GM21526 (cell line): Measurements from ENCODE around the gene POTEF.
A peak's percentile ranks its signal among the peaks of the same experiment; 100 is the strongest.
"Not testable (repeated sequence)": the region's sequence is repeated elsewhere in the genome, so short reads cannot be mapped to it uniquely, and the experiment has no call there.

Experiments used
- ATAC-seq: cut with Tn5 transposase; IDR thresholded peaks from one replicate; pipeline ENCODE4 v1.9.1; 2021; ENCODE audit warnings: moderate library complexity; ENCODE audit not compliant: unreplicated experiment, low FRiP score

The POTEF gene

DNA sequence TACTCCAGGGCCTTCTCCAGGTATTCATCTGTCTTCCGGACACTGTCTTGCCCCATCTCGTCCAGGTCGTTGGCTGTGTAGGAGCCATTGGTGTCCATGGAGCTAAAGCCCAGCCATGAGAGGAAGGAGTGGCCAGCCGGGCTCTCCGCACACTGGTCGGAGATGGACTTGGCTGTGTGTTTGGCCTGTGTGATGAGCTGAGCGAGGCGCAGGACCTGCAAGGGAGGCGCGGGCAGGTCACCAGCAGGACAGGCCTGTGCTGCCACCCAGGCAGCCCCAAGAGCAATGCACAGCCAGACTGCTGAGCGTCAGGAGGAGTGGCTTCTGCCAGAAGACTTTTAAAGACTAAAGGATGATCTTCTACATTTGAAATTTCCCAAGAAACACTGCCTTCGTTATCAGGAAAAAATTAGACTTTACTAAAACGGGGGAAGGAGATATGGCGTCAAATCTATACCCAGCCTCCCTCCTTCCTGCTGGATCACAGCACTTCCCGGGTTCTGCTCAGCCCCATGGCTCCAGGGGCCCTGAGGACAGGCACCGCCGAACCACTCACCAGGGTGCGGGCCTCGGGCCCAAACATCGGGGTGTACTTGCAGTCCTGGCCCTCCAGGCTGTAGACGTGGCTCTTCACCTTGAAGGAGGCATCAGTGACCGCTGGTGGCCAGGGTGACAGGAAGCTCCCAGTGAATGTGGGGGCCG is 24.9 kb upstream of the POTEF start:
- not testable (repeated sequence) for ATAC-seq

DNA sequence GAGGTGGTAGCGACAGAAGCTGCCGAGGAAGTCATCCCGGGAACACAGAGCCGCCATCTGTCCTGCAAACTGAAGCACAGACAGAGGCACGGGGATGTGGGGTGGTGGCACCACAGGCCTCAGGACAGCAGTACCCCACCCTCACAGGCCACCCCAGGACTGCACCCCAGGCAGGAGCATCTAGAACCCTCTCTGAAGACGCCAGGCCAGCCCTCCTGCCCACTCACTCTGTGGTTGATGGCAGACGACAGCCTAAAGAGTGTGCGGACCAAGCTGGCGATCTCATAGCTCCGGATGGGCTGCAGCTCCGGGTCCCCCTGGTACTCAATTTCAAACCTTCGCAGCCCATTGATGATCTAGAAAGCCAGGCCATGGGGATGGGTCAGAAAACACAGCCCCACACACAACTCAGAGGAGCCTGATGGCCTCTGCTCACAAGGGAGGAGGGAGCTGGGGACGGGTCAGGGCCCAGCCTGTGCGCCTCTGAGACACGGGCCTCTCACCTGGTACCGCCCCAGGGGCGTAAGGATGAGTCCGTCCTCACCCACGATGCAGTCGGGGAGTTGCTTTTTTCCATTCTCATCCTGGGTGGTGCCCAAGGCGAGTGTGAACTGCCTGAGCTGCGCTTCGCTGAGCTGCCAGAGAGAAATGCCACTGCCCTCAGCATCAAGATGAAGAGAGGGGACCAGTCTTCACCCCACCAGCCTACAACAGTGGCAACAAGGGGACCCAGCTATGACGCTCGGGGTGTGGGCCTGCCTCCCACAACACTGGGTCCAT is 24.0 kb upstream of the POTEF start:
- no peak for ATAC-seq

DNA sequence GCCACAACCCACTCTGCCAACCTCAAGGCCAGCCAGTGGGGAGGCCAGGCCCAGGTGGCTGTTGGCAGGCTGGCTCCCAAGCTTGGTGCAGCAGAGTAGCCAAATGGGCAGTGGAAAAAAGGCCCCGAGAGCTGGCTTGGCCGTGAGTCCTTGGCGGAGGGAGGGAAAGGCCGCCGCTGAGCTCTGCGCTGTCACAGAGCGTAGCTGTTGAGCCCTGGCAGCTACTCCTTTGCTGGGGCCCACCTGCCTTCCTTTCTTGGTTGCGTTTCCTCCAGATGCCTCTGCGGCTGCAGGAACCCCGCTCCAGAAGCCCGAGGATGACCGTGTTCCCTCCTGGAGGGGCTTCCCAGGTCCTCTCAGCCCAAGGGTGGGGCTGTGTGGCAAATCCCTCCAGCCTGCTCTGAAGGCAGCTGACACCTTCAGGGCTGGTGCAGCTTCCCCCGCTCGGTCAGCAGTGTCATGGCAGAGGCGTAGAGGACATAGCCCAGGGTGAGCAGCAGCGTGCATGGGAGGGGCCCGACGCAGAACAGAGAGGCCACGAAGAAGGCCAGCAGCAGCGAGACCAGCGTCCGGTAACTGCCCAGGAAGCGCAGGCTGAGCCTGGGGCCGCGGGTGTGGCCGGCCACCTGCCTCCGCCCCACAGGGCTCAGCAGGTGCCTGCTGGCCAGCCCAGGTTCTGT is 23.3 kb upstream of the POTEF start:
- not testable (repeated sequence) for ATAC-seq

DNA sequence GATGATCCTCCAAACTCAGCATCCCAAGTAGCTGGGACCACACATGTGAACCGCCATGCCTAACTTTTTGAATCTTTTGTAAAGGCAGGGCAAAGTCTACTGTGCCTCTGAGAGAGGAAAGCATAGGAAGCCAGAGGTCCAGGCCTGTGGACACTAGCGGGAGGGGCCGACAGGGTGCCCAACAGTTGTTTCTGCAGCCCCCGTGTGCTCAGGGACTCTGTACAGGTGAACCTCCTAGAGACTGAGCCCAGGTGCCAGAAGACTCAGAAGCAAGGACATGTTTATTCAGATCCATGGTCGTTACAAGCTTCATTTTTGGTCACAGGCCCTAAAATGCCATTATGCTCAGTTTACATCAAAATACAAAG is 22.1 kb upstream of the POTEF start:
- not testable (repeated sequence) for ATAC-seq

DNA sequence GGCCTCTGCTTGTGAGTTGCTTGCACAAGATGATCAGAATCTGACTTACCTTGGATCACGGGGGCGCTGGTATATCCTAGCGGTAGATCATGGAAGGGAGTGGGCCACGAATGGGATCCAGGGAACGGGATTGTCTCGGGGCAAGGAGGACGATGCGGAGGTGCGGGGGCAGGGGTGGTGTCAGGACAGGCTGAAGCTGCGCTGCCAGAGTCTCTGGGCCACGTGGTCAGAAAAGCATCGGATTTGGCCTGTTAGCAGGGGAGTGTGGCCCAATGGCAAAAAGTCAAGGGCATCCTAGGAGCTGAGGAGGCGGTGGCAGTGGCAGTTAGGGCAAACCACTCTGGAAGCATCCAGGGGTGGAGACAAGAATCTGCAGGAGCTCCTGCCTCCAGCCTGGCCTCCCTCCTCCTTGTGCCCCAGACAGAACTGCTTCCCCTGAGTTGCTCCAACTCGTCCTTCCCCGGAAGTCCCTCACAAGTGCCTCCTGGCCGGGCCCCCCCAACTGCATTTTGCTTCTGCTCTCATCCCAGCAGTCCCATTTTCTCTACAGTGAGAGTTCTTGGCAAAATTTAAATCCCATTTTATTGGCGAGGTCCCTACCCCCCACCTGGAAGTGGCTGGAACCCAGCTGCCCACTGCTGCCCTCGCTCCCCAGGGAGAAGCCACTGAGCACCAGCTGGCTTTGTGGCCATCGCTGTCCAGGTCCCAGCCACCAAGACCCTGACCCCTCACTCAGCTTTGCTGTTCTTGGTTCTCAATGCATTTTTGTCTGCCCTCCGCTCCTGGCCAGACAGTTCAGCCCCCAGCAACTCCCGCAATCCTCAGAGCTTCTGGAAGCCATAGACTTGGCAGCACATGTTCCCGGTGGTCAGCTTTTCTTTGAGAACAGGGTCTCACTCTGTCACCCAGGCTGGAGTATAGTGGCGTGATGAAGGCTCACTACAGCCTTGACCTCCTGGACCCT is 21.4 kb upstream of the POTEF start:
- ATAC-seq, result no peak

DNA sequence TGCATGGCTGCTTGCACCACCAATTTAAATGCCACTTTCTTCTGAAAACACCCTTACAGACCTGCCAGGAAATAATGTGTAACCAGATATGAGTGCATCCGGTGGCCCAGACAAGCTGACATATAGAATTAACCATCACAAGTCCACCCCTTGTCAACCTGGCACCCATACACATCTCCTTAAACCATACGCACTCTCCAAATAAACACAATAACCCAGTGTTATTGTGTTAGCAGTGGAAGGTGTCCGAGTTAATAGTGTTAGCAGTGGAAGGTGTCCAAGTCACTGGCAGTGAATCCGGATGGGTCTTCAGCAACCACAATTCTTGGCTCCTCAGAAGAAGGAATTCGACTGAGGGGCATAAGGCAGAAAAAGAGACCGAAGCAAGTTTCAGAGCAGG is 19.5 kb upstream of the POTEF start:
- not testable (repeated sequence) for ATAC-seq

DNA sequence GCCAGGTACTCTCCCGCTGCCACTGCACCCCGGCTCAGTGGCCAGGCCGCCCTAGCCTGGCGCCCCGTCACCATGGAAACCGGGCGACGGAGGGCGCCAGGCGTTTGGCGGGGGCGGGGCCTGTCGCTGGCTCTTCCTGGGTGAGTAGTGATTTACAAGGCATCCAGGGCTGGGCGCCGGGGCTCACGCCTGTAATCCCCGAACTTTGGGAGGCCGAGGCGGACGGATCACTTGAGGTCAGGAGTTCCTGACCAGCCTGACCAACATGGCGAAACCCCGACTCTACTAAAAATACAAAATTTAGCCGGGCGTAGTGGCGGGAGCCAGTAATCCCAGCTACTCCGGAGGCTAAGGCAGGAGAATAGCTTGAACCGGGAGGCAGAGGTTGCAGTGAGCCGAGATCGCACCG is 16.0 kb upstream of the POTEF start, which contains the start of gene CCDC74B:
Gene CCDC74B (minus strand): TSS at position 107 of the 409 bp plus-strand sequence. CDS start 116 bp downstream, outside the sequence.
- ATAC-seq, result peak; percentile 87

DNA sequence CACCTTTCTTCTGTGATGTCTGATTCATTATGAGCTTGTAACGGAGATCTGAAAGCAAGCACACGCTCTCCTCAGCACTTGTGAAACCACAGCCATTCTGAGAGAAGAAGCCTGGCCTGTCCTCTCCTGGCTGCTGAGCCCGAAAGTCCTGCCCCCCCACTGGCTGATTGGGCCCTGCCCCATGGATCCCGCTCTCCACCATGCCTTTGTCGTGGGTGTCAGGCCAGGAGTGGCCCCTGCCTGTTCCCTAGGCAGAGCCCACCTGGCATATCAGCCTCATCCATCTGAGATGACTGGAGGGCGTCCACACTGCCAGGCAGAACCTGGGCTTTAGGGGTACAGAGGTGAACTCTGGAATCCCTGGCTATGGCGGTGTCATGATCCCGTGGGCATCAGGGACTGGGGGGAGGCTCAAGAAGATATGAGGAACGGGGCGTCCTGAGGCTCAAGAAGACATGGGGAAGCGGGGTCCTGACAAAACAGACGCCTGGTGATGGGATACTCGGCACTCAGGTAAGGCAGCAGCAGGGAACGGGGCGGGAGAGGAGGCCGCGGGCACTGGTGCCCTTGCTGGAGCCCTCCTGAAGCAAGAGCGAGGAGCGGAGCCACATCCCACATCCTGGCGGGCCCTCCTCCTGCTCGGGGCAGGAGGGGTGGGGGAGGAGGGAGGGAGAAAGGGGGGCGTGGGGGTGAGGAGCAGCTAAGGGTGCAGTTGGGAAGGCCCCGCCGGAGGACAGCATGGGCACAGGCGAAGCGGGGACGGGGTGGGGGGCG is 14.4 kb upstream of the POTEF start:
- not testable (repeated sequence) for ATAC-seq

DNA sequence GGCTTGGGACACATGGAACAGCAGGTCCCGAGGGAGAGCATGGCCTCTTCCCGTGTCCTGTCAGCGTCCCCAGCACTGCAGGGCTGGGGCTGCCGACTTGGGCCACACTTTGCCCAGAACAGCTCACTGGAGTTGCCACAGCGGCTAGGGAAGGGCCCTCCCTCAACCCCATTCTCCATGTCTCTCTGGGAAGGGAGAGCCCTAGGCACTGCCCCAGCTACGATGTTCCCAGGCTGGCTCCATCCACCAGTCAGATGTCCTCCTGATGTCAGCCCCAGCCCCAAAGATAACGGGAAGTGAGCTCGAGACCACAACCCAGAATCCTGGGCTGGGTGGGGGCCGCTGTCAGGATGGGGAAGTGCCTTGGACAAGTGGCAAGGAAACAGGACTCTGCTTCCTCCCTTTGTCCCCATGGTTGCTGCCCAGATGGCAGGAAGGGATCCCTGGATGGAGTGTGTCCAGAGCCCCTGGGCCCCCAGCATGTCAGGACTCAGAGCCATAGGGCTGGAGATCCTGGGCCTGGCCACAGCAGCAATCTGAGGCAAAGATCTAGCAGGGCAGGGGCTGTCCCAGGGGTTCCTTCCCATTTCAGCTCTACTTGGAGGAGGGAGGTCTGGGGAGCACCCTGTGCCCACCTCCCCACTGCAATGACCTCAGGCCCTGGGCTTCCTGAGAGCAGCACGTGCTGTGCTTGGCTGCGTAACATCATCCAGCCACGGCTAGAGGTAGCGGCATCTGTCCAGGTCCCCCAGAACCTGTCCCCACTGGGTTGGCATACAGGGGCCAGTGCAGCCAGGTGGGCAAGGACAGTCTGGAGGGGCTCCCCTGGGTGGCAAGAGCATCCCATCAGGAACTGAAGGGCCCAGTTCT is 13.6 kb upstream of the POTEF start:
- not testable (repeated sequence) for ATAC-seq

DNA sequence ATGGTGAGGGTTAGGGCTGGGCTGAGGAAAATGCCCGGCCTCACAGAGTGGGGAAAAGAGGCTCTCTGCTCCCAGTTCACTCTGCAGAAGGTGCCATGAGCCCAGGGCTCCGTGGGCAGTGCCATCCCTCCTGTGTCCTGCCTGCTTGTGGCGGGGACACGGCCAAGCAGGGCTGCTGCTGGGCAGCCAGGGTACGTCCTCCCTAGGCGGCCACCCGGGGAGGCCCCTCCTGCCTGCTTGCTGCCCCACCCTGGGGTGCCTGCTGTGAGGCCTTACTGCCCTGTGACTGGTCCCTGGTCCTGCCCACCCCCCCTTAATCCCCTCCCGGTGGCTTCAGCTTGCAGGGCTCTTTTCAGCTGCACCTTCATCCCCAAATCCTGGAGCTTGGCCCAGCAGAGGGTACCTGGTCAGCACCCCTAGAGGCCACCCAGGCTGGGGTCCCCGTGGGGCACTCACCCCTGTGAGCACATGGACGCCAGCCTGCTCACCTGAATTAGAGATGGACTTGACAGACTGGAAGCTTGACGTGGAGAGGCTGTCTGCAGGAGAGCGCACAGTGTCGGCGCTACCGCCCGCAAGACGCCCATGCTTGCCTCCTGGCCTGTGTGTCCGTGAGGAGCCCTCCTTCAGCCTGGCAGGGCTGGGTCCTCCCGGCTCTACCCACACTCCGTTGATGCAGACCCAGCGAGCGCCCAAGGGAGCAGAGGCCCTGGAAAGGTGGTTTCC is 12.8 kb upstream of the POTEF start:
- ATAC-seq, result not testable (repeated sequence)

DNA sequence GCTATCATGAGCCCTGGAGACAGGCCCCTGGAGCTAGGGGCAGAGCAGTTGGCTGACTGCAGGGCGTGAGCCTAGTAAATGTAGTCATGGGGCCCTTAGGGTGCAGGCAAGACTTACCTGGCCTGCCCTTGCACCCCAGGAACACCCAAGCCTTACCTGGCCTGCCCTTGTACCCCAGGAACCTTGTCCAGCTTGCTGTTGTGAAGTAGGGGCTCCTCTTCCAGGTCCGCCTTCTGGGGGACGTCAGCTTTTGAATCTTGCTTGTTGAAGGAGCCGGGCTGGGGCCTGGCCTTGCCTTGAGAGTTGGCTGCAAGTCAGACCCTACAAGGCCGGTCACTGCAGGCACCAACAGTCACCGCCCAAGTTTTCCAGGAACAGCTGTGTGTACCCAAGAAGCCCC is 12.0 kb upstream of the POTEF start:
- not testable (repeated sequence) for ATAC-seq

DNA sequence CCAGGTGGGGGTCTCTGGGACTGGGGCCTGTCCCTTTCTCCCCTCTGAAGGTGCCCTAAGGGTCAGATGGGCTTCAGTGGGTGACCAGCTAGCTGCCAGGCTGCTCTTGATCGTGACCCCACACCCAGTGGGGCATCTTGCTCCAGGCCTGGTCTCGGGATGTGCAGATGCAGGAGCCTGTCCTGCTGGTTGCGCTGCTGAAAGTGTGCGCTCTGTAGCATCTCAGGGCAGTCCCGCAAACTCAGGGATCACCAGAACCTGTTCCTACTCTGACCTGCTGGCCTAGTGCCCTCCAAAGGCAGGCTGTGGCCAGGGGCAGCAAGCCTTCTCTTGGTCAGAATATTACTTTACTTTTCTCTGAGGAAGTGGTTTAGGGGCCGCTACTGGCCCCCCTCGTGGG is 11.5 kb upstream of the POTEF start:
- ATAC-seq, result not testable (repeated sequence)

DNA sequence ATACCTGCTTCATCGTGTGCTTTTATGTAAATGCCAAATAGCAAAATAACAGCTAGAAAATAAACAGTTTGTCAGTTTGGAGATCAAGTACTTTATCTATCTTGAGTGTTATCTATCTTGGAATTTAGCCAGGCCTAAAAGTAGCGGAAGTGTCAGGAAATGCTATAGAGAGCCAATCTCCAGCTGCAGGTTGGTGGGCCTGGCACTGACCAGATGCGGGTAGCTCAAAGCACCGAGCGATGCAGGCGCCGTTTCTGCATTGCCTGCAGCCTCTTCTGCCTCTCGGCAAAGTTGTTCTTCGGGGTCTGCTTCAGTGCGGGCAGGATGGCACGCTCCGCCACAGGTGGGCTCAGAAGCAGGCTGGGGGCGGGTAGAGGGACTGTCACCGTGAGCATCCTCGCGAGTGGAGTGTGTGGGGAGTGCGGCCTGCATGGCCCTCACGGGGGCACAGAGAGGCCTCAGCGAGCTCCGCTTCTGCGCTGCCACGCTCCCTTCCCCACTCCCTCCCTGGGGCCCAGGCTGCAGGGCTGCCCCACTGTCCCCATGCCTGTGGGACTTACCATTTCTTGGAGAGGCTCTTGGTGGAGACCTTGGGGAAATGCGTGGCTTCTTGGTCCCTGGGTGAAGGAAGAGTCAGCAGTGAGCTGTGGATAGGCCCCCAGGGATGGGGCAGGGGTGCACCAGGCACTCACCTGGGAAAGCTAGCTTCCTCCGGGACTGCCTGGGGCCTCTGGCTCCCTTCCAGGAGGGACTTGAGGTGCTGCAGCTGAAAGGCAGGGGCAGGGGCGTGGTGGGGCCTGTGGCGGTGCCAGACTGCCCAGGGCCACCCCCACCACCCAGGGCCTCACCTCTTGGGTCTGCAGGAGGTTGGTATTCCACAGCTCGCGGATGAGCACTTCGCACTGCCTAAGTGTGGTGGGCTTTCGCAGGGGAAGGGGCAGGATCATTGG is 10.6 kb upstream of the POTEF start:
- not testable (repeated sequence) for ATAC-seq

DNA sequence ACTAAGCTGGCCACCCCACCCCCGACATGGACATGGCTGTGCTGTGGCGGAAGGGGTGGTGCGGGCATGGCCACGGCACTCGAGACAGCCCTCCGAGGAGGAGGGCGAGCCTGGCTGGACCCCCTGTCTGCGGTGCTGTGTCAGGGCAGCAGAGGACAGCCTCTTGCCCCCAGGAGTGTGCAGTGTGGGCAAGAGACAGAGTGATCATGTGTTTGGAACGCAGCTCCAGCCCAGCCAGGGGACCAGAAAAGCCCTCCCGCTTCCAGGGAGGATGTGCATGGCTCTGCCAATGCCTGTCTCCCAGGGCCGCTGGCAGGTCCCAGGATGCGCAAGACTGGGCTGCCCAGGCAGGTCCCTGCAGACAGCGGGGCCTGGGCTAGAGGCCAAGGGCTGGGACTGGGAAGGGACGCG is 9.8 kb upstream of the POTEF start:
- ATAC-seq, result not testable (repeated sequence)

DNA sequence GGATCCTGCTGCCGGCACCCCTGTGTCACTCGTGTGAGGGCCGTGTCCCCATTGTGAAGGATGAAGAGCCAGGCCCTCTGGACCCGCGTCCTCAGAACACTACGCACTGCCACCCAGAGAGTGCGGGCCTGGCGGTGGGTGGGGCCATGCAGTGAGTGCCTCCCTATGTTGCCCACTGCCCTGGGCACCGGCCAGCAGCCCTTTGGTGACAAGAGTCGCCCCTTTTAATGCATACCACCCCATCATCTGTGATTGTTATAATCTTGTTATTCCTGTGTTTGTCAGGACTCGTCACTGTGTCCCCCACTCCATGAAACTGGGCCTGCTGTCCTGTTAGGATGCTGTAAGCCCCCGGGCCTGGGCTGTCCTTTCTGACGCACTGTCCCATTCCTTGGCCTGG is 9.3 kb upstream of the POTEF start:
- not testable (repeated sequence) for ATAC-seq

DNA sequence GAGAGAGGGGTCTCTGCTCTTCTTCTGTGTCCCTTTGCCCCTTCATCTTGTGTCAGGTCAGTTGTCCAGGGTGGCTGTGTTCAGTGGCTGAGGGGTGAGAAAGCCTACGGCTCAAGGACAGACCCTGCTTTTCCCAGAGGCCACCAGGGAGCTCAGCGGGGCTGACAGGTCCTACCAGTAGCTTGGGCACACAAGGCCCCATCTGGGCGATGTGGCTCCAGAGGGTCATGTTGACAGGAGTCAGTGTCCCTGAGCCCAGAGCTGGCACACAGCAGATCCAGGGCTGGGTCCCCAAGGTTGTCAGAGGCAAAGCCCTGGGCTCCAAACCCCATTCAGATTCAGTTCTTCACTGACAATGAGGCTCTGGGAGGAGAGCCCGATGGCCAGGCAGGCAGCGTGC is 8.1 kb upstream of the POTEF start:
- ATAC-seq, result not testable (repeated sequence)

DNA sequence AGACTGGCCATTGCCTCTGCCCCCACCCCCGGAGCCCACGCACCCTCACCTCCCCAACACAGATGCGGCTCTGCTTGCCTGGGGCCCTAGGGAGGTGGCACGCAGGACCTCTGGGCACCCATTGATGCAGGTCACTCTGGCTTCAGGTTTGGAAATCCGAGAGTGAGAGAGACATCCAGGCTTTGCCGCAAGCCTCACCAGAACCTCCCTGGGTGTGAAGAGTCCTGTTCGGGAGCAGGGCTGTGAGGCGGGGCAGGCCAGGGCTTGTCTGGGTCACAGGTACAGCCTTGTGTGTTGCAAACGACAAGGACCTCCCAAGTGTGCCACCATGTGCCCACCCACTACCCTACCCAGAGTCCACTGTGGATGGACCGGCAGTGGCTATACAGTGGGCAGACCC is 7.5 kb upstream of the POTEF start:
- ATAC-seq, result not testable (repeated sequence)
